ENCODE data around the gene FGD4.

FGD4 gene

DNA sequence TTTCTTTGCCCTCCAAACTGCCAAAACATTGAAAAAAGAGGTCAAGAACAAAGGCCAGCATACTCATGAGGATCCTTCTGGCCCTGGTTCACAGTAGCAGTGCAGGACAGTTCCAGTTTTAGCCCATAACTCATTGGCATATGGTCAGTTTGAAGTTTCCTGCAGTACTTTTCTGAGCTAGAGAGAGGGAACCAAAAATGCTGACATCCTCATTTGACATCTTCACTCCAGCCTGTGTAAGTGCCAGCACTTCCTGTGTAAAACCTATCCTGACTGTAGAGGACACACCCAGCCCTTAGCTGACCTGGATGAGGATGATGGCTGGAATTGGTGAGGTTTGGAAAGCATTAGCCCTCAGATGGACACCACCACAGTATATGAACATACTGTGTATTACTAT lies 84.1 kb downstream of the FGD4 start:
- TF ChIP-seq TEAD4 (IDR thresholded peaks at IDR 0.05) (no peak), EP300 (IDR thresholded peaks at IDR 0.05; ENCODE audit: borderline replicate concordance) (no peak), YY1 (IDR thresholded peaks at IDR 0.05; ENCODE audit: low read depth) (no peak), CEBPB (IDR thresholded peaks at IDR 0.05) (no peak), EGR1 (IDR thresholded peaks at IDR 0.05) (no peak), RAD21 (IDR thresholded peaks at IDR 0.05; ENCODE audit: low read depth) (no peak), TAF1 (IDR thresholded peaks at IDR 0.05; ENCODE audit: low read depth) (no peak), TCF12 (IDR thresholded peaks at IDR 0.05; ENCODE audit: low read depth) (no peak), NFIC (IDR thresholded peaks at IDR 0.05) (no peak), FOXM1 (IDR thresholded peaks at IDR 0.05; ENCODE audit: borderline replicate concordance, low read depth) (no peak), ZBTB7A (IDR thresholded peaks at IDR 0.05; ENCODE audit: low read depth) (no peak), CREB1 (IDR thresholded peaks at IDR 0.05; ENCODE audit: low read depth) (no peak)
- TF ChIP-seq, protein P1, sequence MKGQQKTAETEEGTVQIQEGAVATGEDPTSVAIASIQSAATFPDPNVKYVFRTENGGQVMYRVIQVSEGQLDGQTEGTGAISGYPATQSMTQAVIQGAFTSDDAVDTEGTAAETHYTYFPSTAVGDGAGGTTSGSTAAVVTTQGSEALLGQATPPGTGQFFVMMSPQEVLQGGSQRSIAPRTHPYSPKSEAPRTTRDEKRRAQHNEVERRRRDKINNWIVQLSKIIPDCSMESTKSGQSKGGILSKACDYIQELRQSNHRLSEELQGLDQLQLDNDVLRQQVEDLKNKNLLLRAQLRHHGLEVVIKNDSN (IDR thresholded peaks at IDR 0.05): no peak
- TF ChIP-seq, protein P2, sequence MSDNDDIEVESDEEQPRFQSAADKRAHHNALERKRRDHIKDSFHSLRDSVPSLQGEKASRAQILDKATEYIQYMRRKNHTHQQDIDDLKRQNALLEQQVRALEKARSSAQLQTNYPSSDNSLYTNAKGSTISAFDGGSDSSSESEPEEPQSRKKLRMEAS (IDR thresholded peaks at IDR 0.05): no peak
- TF ChIP-seq, protein P3, sequence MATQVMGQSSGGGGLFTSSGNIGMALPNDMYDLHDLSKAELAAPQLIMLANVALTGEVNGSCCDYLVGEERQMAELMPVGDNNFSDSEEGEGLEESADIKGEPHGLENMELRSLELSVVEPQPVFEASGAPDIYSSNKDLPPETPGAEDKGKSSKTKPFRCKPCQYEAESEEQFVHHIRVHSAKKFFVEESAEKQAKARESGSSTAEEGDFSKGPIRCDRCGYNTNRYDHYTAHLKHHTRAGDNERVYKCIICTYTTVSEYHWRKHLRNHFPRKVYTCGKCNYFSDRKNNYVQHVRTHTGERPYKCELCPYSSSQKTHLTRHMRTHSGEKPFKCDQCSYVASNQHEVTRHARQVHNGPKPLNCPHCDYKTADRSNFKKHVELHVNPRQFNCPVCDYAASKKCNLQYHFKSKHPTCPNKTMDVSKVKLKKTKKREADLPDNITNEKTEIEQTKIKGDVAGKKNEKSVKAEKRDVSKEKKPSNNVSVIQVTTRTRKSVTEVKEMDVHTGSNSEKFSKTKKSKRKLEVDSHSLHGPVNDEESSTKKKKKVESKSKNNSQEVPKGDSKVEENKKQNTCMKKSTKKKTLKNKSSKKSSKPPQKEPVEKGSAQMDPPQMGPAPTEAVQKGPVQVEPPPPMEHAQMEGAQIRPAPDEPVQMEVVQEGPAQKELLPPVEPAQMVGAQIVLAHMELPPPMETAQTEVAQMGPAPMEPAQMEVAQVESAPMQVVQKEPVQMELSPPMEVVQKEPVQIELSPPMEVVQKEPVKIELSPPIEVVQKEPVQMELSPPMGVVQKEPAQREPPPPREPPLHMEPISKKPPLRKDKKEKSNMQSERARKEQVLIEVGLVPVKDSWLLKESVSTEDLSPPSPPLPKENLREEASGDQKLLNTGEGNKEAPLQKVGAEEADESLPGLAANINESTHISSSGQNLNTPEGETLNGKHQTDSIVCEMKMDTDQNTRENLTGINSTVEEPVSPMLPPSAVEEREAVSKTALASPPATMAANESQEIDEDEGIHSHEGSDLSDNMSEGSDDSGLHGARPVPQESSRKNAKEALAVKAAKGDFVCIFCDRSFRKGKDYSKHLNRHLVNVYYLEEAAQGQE (IDR thresholded peaks at IDR 0.05; ENCODE audit: low read depth): no peak

DNA sequence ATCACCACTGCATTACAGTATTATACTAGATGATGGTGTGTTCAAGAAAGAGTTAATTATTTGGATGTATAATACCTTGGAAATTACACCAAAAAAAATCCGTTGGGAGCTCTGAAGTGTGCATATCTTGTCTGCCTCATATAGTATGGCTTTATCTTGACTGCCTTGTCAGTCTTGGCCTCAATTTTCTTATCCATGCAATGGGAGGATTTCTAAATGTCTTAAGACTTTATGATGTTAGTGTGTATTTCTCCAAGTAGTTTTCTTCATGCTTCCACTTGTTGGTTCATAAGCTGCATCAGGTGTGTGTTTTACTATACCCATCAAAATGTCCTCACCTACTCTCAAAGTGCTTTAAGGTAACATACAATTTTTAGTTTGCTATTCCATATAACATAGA lies 84.6 kb downstream of the FGD4 start:
- TF ChIP-seq, protein P2 (IDR thresholded peaks at IDR 0.05): no peak
- TF ChIP-seq, protein P3 (IDR thresholded peaks at IDR 0.05; ENCODE audit: low read depth): no peak
- TF ChIP-seq EP300 (IDR thresholded peaks at IDR 0.05; ENCODE audit: borderline replicate concordance) (no peak), CREB1 (IDR thresholded peaks at IDR 0.05; ENCODE audit: low read depth) (no peak), CEBPB (IDR thresholded peaks at IDR 0.05) (no peak)

DNA sequence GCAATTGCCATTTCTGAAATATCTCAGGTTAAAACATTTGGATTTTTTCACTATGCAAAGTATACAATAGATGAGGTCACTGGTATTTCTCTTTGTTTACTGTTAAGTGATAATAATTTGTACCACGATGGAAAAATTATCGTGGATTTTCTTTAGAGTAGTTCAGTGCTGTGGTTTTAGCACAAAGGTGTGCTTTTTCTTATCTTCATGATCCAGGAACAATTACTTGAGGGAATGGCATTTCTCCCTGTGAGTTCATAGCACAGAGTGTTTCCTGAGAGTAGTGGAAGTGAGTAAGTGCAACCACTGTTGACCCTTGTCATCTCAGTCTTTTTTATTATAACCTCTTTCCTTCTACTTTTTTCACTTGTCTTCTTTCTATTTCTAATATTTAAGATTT lies 86.8 kb downstream of the FGD4 start:
- TF ChIP-seq ZBTB7A (IDR thresholded peaks at IDR 0.05; ENCODE audit: low read depth) (no peak), NFIC (IDR thresholded peaks at IDR 0.05) (no peak), TEAD4 (IDR thresholded peaks at IDR 0.05) (no peak), FOXM1 (IDR thresholded peaks at IDR 0.05; ENCODE audit: borderline replicate concordance, low read depth) (no peak), TCF12 (IDR thresholded peaks at IDR 0.05; ENCODE audit: low read depth) (no peak), RAD21 (IDR thresholded peaks at IDR 0.05; ENCODE audit: low read depth) (no peak), CREB1 (IDR thresholded peaks at IDR 0.05; ENCODE audit: low read depth) (no peak), EGR1 (IDR thresholded peaks at IDR 0.05) (no peak), CEBPB (IDR thresholded peaks at IDR 0.05) (no peak)
- TF ChIP-seq, protein P1 (IDR thresholded peaks at IDR 0.05): no peak
- TF ChIP-seq, protein P2 (IDR thresholded peaks at IDR 0.05): no peak
- TF ChIP-seq, protein P3 (IDR thresholded peaks at IDR 0.05; ENCODE audit: low read depth): no peak

DNA sequence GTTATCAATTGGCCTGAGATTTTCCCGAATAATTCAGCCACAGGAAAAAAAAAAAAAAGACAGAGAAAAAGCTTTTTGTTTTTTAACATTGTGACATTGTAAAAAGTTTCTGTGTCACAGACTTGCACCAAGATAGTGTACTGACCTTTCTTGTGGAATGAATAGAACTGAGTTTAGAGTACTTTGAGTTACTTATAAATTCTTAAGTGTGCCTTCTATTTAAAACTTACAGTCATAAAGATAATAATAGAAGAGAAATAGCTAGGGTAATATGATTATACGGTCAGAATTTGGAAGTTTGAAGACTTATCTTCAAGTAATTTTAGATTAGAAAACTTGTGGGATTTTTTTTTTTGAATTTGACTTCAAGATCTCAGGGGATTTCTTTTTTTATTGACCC lies 88.8 kb downstream of the FGD4 start:
- no peak for TF ChIP-seq YY1 (IDR thresholded peaks at IDR 0.05; ENCODE audit: low read depth)
- TF ChIP-seq FOXM1 (IDR thresholded peaks at IDR 0.05; ENCODE audit: borderline replicate concordance, low read depth): no peak
- TF ChIP-seq EP300 (IDR thresholded peaks at IDR 0.05; ENCODE audit: borderline replicate concordance): no peak
- TF ChIP-seq CREB1 (IDR thresholded peaks at IDR 0.05; ENCODE audit: low read depth): no peak
- no peak for TF ChIP-seq TAF1 (IDR thresholded peaks at IDR 0.05; ENCODE audit: low read depth)
- no peak for TF ChIP-seq RAD21 (IDR thresholded peaks at IDR 0.05; ENCODE audit: low read depth)
- no peak for TF ChIP-seq ZBTB7A (IDR thresholded peaks at IDR 0.05; ENCODE audit: low read depth)
- TF ChIP-seq EGR1 (IDR thresholded peaks at IDR 0.05): no peak
- no peak for TF ChIP-seq TCF12 (IDR thresholded peaks at IDR 0.05; ENCODE audit: low read depth)
- TF ChIP-seq, protein P2 (IDR thresholded peaks at IDR 0.05): no peak
- TF ChIP-seq CEBPB (IDR thresholded peaks at IDR 0.05): no peak
- no peak for TF ChIP-seq NFIC (IDR thresholded peaks at IDR 0.05)
- TF ChIP-seq, protein P3 (IDR thresholded peaks at IDR 0.05; ENCODE audit: low read depth): no peak
